WI38 (cell line): ENCODE data around the gene ACVR1C.
A peak's percentile ranks its signal among the peaks of the same experiment; 100 is the strongest.

Experiments
- H3K4me3 ChIP-seq: 2 replicates; pipeline ENCODE4 v1.5.1; 2011; ENCODE audit warnings: low read depth, mild to moderate bottlenecking, control low read depth, low read length
- CTCF ChIP-seq: IDR thresholded peaks from 2 replicates; pipeline ENCODE4 v1.5.1; 2012; ENCODE audit warnings: low read depth, mild to moderate bottlenecking, control low read depth, low read length

The ACVR1C gene

DNA sequence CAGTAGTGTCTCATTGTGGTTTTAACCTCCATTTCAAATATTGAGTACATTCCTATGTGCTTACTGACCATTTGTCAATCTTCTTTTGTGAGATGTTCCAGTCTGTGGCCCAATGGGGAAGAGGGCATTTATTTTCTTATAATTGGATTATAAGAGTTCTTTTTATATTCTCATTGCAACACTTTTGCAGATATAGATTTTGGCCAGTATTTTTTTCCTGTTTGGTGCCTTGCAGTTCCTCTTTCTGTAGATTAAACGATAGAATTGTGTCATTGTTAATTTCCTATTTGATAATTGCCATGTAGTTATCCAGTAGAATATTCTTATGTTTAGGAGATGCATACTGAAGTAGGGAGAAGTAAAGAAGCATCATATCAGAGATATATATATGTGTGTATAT is 128.3 kb downstream of the ACVR1C start:
- TF ChIP-seq CTCF: no peak
- H3K4me3 ChIP-seq: no peak overlapping the region

DNA sequence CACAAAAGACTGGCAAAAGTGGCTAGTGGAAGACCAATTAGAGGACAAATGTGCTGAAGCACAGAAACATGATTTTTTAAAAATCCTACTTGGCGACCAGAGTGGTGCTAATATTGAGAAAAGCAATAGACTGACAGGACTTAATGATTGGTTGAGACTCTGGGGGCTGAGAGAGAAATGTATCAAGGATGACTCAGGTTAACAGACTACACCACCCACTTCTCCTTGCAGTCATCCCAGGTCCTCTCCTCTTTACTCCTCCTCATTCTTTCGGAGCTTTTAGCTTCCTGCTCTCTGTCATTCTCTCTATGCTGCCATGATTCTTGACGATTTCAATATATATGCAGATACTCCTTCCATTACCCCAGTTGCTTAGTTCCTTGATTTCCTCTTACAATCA is 130.2 kb downstream of the ACVR1C start:
- no peak overlapping the region for H3K4me3 ChIP-seq
- TF ChIP-seq CTCF: no peak

DNA sequence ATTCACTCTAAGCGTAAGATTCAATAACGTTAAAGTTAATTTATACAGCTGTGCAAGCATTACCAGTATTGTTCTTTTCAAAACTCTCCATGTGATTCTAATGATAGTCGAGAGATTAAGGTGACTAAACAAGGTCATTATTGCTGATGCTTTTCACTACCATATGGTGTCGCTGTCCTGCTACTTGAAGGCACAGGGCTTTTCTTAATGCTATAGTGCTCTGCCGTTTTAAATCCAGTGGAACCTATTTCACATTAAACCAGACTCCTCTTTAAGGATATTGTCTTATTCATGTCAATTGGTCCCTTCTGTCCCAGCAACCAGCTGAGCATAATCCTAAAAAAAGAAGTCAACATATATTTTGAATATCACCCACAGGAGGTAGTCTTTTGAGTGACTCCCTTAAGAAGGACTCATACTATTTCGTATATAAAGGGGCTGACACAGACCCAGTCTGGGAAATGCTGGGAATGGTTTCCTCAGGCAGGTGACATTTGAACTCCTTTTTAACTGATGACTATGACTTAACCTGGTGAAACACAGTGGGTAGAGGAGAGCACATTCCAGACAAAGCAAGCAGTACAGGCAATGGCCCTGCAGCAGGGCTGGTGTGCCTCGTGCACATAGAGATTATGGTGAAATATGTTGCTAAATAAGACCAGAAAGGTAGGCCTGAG is 130.9 kb downstream of the ACVR1C start:
- TF ChIP-seq CTCF: peak; percentile 54
- H3K4me3 ChIP-seq: no peak overlapping the region

DNA sequence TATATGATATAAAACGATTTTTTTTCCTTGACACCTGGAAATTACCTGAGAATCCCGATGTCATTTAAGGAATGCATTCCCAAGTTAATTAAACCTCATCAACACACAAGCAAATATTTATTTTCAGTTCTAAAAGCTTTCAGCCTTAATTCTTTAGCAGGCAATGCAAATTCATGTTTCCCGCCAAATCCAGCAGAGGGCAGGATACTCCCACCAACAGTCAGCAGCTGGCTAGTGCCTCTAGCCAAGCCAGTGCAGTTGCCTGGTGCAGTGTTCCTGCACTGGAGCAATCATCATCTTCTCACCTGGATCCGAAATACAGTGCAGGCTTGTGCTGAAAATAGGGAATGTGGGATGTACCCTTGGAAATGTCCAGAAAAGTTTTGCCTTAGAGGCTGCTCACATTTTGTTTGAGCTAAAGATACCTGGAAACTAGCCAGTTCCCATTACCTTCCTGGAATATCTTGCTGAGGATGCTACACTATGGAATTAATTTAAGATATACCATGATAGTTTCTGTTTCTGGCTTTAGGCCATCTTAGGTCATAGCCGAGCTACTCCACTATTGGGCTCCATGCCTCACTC is 136.4 kb downstream of the ACVR1C start:
- no peak overlapping the region for H3K4me3 ChIP-seq
- peak; percentile 64 for TF ChIP-seq CTCF

DNA sequence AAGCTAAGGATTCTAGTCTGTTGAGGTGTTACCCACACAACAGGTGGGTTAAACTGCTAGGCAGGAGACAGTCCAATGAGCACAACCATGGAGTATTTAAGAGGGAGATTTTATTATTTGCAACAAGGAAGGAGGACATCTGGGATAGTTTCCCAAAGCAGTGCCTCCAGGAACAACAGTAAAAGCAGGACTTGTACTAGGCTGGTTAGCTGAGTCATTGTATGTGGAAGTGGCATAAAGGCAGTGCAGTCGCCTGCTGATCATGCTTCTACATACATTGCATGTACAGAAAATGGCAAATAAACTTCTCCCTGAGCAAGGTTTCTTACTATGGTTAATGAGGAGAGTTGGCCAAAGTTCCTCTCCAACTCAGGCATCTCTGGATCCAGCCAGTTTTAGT is 138.7 kb downstream of the ACVR1C start:
- H3K4me3 ChIP-seq: no peak overlapping the region
- no peak for TF ChIP-seq CTCF

- H3K4me3 ChIP-seq: no peak overlapping the region
- TF ChIP-seq CTCF: no peak
Measured at GRCh38 chr2:157488877-157489276, 139.8 kb downstream of the ACVR1C start.

DNA sequence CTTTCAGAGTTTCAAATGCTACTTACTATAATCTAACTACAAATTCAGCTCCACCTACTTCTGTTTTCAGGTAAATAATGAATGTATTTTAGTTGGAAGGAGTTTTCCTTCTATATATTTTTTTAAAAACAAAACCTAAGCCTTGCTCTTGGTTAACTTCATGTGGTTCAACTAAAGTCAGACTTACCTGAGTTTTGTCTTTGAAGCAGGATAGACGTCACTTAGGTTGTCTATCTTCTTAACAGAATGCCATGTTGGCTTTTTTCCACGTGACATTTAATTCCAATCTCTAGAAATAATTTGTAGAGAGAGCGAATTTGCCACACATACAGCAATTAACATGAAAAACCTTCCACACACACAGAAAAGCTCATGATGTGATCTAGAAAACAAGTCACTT is 140.9 kb downstream of the ACVR1C start:
- no peak for TF ChIP-seq CTCF
- no peak overlapping the region for H3K4me3 ChIP-seq
